Sciatic nerve (tissue), 2 donors: ENCODE data around the gene KCNE3. TPM values are rescaled to one million over a fixed set of nuclear protein-coding genes. Genes with fewer than 3 reads are reported as not detected.

Source experiments
- ATAC-seq: fragments of 200-7000 bp; cut with Tn5 transposase; one replicate; pipeline ENCODE4 v1.9.1; 2020; ENCODE audit warnings: mild to moderate bottlenecking, moderate library complexity
- DNase-seq: peaks from one replicate; pipeline ENCODE4 v3.0.0-alpha.2; 2020; ENCODE audit warnings: low spot score
- intact Hi-C: fragments of 100-400 bp; cut with DNase I; formaldehyde crosslinking; loops from one replicate; pipeline ENCODE4 v1.14.2; 2022
- total RNA-seq: library from RNA; stranded (reverse); fragmentation: NEBNext Ultra II Directional; extraction: Animal tissue kit (Norgen Biotek cat#: 25700); gene quantifications from one replicate; pipeline ENCODE4 v1.2.1, GENCODE V29; 2021
- donor health status: DM: no; HTN: no; CAD: no.
- donor health status: DM: no; HTN: no; CAD: no.

KCNE3 gene
- total RNA-seq, 1 donor from 2014 or later: 9.0 TPM

GRCh38 chr11:74409633-74410032 lies 57.7 kb downstream of the KCNE3 start:
- intact Hi-C loops: no loop called here
- no peak for ATAC-seq
- DNase-seq: no peak

Other genes starting within 250 kb of the KCNE3 start
- 0.45 TPM for gene P4HA3, start 155.9 kb downstream of the KCNE3 start, total RNA-seq
- 4.6 TPM for gene PGM2L1, start 69.1 kb downstream of the KCNE3 start, total RNA-seq
- gene LIPT2, start 26.2 kb upstream of the KCNE3 start, total RNA-seq: 1.6 TPM
- gene POLD3, start 125.0 kb upstream of the KCNE3 start, total RNA-seq: 15.9 TPM